Pons (tissue), 1 donor: ENCODE results near the gene PLXNA2.

Experiments used
- DNase-seq: peaks from one replicate; pipeline ENCODE4 v3.0.0-alpha.2; 2016; ENCODE audit warnings: low spot score

PLXNA2 gene

GRCh38 chr1:208060215-208060869, 183.8 kb downstream of the PLXNA2 start:
- no peak for DNase-seq

- DNase-seq: no peak
These were observed 184.7 kb downstream of the PLXNA2 start for GRCh38 chr1:208059409-208060001.

- DNase-seq: no peak
These were observed 185.4 kb downstream of the PLXNA2 start for GRCh38 chr1:208058756-208059155.

- no peak for DNase-seq
These were observed 185.9 kb downstream of the PLXNA2 start for GRCh38 chr1:208058267-208058666.

- no peak for DNase-seq
These were observed 187.1 kb downstream of the PLXNA2 start for GRCh38 chr1:208057056-208057455.

GRCh38 chr1:208055535-208055934, 188.6 kb downstream of the PLXNA2 start:
- DNase-seq: no peak

- no peak for DNase-seq
These were observed 189.2 kb downstream of the PLXNA2 start for GRCh38 chr1:208054911-208055379.

- DNase-seq: no peak
These were observed 189.7 kb downstream of the PLXNA2 start for GRCh38 chr1:208054485-208054884.

GRCh38 chr1:208053661-208054060, 190.5 kb downstream of the PLXNA2 start:
- DNase-seq: no peak

- DNase-seq: no peak
These were observed 191.2 kb downstream of the PLXNA2 start for GRCh38 chr1:208052926-208053407.

GRCh38 chr1:208052135-208052534, 192.0 kb downstream of the PLXNA2 start:
- no peak for DNase-seq

- no peak for DNase-seq
These were observed 192.5 kb downstream of the PLXNA2 start for GRCh38 chr1:208051651-208052050.

- no peak for DNase-seq
These were observed 195.3 kb downstream of the PLXNA2 start for GRCh38 chr1:208048904-208049303.

GRCh38 chr1:208047975-208048374, 196.2 kb downstream of the PLXNA2 start:
- DNase-seq: no peak

GRCh38 chr1:208047476-208047934, 196.7 kb downstream of the PLXNA2 start:
- DNase-seq: peak; percentile 35

- DNase-seq: no peak
These were observed 198.5 kb downstream of the PLXNA2 start for GRCh38 chr1:208045463-208046260.

GRCh38 chr1:208044589-208045462, 199.4 kb downstream of the PLXNA2 start:
- DNase-seq: no peak

GRCh38 chr1:208043691-208044181, 200.4 kb downstream of the PLXNA2 start:
- no peak for DNase-seq

GRCh38 chr1:208042868-208043267, 201.3 kb downstream of the PLXNA2 start:
- no peak for DNase-seq

GRCh38 chr1:208042041-208042615, 202.1 kb downstream of the PLXNA2 start:
- no peak for DNase-seq

- no peak for DNase-seq
These were observed 202.7 kb downstream of the PLXNA2 start for GRCh38 chr1:208041505-208041904.
